ENCODE measurements around the gene TRIM33.
"Not testable (repeated sequence)": the region's sequence is repeated elsewhere in the genome, so short reads cannot be mapped to it uniquely, and the experiment has no call there.

Gene TRIM33

DNA sequence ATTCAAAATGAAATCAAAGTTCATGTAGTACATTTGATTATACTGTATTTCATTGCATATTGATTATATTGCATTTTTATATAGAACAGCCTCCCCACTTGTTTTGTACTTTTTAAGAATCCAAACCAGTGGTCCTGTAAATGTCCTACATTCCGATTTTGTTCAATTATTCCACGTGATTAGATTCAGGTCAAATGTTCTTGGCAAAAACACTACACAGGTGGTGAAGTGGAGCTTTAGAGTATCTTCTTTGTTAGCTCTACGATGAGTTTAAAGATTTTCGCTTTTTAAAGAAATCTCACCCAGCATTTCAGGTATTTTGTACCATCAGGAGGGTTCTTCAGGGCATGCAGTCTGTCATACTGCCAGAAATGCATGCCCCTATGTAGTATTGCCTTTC, 120.6 kb downstream of the TRIM33 start:
- DNase-seq: no peak

DNA sequence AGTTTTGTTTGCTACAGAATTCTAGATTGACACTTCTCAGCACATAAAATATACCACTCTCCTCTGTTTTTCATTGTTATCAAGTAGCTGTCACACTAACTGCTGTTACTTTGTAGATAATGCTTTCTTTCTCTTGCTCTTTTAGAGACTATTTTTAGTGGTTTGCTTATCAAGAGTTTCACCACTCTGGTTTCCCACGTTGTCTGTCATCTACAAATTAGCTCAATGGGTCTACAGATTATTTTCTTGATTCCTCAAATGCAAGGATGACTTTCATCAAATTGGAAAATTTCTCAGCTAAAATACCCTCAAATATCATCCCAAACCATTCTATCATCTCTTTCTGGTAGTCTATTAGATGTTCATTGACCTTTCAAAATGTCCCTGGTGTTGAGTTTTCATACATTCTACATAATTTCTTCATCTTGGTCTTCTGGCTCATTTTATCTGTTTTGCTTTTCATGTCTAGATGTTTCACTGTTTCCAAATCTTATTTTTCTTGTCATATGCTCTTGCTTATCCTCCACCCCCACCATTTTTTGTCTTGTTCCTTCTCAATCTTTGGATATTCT, 122.5 kb downstream of the TRIM33 start:
- DNase-seq: no peak

DNA sequence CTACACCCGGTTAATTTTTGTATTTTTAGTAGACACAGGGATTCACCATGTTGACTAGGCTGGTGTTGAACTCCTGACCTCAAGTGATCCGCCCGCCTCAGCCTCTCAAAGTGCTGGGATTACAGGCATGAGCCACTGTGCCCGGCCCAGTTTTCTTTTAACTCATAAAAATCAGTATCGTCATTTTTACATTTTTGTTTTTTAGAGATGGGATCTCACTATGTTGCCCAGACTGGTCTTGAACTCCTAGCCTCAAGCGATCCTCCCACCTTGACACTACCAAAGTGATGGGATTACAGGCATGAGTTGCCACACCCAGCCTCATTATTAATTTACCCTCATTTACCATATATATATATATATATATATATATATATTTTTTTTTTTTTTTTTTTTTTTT, 123.4 kb downstream of the TRIM33 start:
- not testable (repeated sequence) for DNase-seq

- DNase-seq: no peak
These were observed 124.0 kb downstream of the TRIM33 start for GRCh38 chr1:114387010-114387360.

GRCh38 chr1:114386129-114387009, 124.6 kb downstream of the TRIM33 start:
- no peak for DNase-seq

- DNase-seq: no peak
These were observed 126.1 kb downstream of the TRIM33 start for GRCh38 chr1:114384922-114385321.

DNA sequence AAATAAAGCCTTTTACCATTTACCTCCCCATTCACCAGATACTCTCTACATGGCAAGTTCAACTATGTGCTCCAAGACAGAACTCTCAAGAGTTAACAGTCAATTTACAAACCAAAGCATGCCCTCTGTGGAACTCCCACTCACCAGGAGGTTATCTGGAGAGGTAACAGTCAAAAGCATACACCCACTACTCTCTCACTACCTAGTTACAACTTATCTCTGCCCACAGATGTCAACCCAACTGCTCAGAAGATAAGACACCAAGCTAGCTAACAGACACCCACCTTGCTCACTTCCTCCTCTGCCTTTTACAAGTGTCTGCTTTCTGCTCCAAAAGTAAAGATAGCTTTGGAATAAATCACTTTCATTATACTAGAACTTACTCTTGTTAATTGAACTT, 131.0 kb downstream of the TRIM33 start:
- DNase-seq: no peak

DNA sequence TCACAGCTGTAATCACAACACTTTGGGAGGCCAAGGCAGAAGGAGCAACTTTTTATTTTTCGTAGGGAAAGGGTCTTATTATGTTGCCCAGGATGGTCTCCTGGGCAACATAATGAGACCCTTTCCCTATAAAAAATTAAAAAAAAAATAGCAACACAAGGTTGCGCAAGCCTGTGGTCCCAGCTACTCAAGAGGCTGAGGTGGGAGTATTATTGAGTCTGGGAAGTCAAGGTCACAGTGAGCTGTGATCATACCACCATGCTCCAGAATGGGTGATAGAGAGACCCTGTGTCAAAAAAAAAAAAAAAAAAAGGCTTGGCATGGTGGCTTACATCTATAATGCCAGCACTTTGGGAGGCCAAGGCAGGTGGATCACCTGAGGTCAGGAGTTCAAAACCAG, 131.6 kb downstream of the TRIM33 start:
- DNase-seq: no peak

DNA sequence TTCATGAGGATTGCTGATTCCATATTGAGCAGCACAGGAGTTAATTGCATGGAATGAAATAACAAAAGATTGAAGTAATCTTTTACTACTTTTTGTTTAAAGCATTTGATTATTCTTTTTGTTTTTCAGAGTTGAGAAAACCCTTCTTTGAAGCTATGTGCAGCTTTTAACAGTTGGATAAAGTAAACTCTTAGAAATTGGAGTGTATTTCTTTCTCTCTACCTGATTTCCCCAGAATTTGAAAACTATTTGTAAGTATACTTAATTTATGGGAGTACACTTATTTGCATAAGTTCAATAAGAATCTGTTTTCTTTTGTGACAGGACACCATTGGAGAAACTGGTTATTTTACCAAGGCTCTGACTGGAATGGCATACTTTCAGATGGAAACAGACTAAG, 133.6 kb downstream of the TRIM33 start:
- DNase-seq: no peak

DNA sequence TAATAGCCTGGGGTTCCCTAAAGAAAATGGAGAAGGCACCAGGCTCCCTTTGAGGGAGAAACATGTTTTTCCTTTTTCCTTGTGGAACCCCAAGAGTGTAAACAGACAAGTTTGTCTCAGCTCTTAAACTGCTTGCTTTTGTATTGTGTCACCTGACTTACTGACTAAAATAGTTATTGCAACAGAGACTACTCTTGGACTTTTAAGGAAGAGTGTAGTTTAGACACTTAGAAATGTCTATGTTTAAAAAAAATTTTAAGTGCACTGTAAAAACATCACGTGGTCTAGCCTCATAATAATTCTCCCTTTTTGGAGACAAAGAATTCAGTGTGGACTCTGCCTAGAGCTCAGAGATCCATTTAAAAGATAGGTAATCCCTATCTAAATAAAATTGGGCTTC, 141.1 kb downstream of the TRIM33 start:
- peak; percentile 64 for DNase-seq

GRCh38 chr1:114369266-114369919, 141.6 kb downstream of the TRIM33 start:
- not testable (repeated sequence) for DNase-seq

GRCh38 chr1:114368560-114369255, 142.3 kb downstream of the TRIM33 start:
- no peak for DNase-seq

DNA sequence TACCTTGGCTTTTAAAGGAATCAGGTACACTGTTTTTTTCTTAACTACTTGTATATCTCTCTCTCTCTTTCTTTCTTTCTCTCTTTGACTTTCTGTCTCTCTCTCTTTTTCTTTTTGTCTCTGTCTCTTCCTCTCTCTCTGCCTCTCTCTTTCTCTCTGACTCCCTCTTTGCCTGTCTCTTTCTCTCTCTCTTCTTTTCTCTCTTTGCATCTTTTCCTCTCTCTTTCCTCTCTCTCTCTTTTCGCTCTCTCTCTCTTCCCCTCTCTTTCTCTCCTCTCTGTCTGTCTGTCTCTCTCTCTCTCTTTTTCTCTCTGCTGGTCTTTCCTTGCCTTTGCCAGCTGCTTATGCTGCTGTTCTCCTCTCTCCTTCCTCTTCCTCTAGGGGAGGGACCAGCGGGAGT, 143.2 kb downstream of the TRIM33 start:
- DNase-seq: no peak

DNA sequence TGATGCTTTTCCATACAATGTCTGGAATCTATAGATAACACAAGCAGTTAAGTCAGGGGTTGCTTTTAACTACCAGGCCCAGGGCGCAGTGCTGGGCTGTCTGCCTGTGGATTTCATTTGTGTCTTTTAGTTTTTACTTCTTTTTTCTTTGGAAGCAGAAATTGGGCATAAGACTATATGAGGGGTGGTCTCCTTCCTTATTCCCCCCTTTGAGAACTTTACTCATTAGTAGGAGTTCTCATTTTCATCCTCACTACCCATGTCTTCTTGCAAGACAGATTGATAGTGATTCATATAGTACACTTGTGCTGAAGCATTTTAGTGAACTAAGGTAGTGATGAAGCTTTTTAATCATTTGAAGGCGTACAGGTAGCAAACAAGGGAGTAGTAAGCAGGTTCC, 147.8 kb downstream of the TRIM33 start:
- DNase-seq: not testable (repeated sequence)

DNA sequence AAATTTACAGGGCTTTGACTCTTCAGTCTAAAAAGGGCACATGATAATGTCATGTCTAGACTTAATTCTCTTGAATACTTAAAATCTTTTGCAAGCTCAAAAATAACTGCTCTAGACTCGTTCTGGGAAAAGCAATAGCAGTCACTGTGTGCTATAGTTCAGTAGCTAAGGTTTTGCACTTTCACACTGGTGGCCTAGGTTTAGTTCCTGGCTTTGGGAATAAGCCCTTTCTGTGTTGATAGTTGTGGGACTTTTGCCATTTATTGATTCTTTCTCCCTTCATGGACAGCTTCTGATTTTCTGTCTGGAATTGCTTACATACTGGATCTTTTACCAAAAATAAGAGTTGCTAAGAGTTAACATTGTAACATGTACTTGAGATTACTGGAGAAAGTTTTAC, 151.2 kb downstream of the TRIM33 start:
- no peak for DNase-seq

DNA sequence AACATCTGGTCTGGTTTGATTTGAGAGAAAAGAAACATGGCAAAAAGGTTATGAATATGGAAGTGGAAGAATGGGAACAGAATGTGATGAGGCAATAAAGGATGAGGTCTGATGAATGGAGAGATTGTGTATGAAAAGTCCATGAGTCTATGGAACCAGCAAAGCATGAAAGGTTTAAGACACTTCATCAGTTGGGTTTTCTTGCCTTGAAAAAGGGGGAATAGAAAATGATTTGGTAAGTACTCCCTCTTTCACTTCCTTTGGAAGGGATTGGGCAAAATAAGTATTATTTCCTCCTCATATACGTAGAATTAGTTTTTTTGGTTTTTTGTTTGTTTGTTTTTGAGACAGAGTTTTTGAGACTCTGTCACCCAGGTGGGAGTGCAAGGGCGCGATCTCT, 155.8 kb downstream of the TRIM33 start:
- DNase-seq: peak; percentile 83

DNA sequence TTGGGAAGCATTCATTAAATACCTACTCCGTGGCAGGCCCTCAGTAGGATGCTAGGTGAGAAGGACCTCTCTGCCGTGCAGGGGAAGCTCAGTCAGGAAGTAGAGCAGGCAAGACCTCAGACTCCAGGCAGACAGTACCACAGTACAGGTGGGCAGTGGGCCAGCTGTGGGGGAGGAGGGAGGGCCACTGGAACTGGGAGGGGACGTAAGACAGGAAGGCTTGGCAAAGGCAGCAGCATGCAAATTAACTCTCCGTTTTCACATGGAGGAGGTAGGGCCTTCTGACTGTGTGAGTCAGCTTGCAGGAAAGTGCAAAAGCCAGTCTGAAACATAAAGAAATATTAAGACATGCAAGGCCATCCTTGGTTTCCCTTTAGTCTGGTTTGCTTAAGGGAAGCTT, 157.7 kb downstream of the TRIM33 start:
- DNase-seq: peak; percentile 76

DNA sequence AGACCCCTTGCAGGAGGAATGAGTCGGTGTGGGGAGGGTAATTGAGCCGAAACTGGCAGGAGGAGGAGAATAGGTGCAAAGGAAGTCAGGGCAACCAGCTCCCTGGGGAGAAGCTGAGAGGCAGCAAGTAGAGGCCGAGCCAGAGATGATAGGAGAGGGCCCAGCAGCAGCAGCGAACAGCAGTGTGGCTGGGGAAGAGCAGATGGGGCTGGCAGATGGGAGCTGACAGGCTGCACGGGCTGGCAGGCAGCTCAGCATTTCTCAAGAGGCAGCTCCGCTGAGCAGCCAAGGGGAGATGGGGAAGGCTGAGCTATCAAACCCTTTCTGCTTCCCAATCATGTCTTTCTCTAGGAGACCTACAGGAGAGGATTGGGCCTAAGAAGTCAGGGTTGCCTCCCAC, 158.2 kb downstream of the TRIM33 start:
- DNase-seq: no peak

DNA sequence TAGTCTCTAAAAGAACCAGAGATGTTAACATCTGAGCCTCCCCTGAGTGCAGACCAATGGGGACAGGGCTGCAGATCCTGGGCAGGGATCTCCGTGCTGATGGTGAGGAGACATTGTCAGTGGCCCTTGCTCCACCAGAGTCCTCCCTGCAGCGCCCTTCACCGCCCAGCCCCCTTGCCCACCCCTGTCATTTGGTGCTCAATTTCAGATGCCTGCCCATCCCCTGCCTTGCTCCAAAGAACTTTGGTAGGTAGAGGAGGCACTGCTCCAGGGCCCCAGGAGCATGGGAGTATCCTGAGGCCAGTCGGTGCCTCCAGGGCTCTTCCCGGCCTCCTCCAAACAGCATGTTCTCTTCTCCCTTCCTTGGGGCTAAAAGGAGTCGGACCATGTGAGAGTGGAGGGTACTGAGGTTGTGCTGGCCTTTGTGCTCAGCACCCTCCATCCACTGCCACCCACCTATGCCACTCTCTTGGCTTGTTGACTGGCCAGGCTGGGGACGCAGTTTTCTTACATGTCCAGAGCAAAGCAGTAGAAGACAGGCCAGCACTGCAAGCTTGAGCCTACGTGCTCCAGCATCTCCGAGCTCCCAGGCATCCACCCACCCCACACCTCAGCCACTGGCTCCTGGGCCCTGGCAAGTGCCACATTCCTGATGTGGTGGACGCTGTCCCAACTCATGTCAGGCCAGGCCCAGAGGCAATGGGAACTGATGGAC, 160.1 kb downstream of the TRIM33 start:
- DNase-seq: no peak

- DNase-seq: no peak
These were observed 161.0 kb downstream of the TRIM33 start for GRCh38 chr1:114349891-114350605.

DNA sequence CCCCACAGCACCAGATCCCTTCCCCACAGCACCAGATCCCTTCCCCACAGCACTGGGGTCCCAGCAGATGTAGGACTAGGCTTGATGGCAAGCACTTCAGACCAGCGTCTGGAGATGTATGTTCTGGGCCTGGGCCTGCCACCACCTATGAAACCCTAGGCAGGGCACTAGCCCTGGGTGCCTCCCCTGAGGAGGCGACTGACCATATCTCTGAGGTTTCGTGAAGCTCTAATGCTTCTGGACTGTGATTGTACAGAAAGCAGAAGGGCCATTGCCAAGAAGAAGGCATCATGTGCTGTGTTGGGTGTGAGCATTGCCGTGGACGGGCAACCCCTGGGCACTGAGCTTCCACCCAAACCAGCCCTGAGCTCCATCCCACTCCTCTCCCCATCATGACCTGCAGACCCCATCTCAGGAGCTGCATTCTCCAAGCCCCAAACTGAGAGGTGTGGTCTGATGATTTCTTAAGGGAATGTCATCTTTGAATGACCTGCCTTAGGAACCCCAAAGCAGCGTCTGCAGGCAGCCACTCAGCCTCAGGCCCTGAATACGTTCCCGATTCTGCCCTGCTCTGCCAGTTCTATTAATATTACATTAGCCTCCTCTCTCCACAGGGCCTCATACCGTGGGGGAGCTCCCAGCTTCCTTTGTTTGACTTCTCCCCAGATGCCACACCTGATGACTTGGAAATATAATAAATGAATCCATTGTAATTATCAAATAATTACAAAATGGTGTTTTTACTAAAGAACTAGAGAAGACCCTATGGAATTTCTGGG, 163.4 kb downstream of the TRIM33 start:
- no peak for DNase-seq
